ENCODE results near the gene BMPR1A.

Gene BMPR1A

GRCh38 chr10:86962136-86962980, 205.9 kb downstream of the BMPR1A start:
- no peak for TF ChIP-seq EZH2phosphoT487 (IDR thresholded peaks at IDR 0.05; ENCODE audit: borderline replicate concordance, low read length)
- TF ChIP-seq, protein P1, sequence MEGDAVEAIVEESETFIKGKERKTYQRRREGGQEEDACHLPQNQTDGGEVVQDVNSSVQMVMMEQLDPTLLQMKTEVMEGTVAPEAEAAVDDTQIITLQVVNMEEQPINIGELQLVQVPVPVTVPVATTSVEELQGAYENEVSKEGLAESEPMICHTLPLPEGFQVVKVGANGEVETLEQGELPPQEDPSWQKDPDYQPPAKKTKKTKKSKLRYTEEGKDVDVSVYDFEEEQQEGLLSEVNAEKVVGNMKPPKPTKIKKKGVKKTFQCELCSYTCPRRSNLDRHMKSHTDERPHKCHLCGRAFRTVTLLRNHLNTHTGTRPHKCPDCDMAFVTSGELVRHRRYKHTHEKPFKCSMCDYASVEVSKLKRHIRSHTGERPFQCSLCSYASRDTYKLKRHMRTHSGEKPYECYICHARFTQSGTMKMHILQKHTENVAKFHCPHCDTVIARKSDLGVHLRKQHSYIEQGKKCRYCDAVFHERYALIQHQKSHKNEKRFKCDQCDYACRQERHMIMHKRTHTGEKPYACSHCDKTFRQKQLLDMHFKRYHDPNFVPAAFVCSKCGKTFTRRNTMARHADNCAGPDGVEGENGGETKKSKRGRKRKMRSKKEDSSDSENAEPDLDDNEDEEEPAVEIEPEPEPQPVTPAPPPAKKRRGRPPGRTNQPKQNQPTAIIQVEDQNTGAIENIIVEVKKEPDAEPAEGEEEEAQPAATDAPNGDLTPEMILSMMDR (IDR thresholded peaks at IDR 0.05; ENCODE audit: low read depth, low read length, poor library complexity, severe bottlenecking) = no peak
- peaks cover 3% of the 10 kb centered on the region; the same call in 1 of the 2 replicates for H3K4me1 ChIP-seq (ENCODE audit: control insufficient read depth, low read length)
- H3K79me2 ChIP-seq (ENCODE audit: control insufficient read depth, low read length) = no peaks in the 10 kb centered on the region
- H3K9me3 ChIP-seq (ENCODE audit: control insufficient read depth, insufficient read depth, low read length) = no peaks in the 10 kb centered on the region
- no peak overlapping the region for H3K27ac ChIP-seq (ENCODE audit: low read depth, low read length)
- H4K20me1 ChIP-seq (ENCODE audit: control insufficient read depth, insufficient read depth, low read depth, low read length) = no peaks in the 10 kb centered on the region
- no peaks in the 10 kb centered on the region for H3K27me3 ChIP-seq (ENCODE audit: control insufficient read depth, low read length)
- H3K4me3 ChIP-seq (ENCODE audit: low read length) = no peak overlapping the region
- H3K4me2 ChIP-seq (ENCODE audit: low read length) = no peak overlapping the region
- H3K9me2 ChIP-seq (replicated peaks; ENCODE audit: control insufficient read depth, low read length) = no peaks in the 10 kb centered on the region
- no peaks in the 10 kb centered on the region for H3K36me3 ChIP-seq (ENCODE audit: control insufficient read depth, low read length)
- no peaks in the 10 kb centered on the region for H3F3A ChIP-seq (ENCODE audit: control insufficient read depth, insufficient read depth)

DNA sequence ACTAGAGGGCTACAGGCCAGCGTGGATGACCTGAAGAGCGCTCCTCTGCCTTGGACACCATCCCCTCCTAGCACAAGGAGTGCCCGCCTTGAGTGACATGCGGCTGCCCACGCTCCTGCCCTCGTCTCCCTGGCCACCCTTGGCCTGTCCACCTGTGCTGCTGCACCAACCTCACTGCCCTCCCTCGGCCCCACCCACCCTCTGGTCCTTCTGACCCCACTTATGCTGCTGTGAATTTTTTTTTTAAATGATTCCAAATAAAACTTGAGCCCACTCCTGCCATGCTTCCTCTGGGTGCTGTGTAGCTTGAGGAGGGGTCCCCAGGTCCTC, 206.5 kb downstream of the BMPR1A start:
- H3K79me2 ChIP-seq (ENCODE audit: control insufficient read depth, low read length) = no peaks in the 10 kb centered on the region
- H3K4me2 ChIP-seq (ENCODE audit: low read length) = no peak overlapping the region
- H3K9me2 ChIP-seq (replicated peaks; ENCODE audit: control insufficient read depth, low read length) = no peaks in the 10 kb centered on the region
- no peaks in the 10 kb centered on the region for H3K9me3 ChIP-seq (ENCODE audit: control insufficient read depth, insufficient read depth, low read length)
- H3K4me1 ChIP-seq (ENCODE audit: control insufficient read depth, low read length) = peaks cover 3% of the 10 kb centered on the region; the same call in 1 of the 2 replicates
- no peaks in the 10 kb centered on the region for H3K36me3 ChIP-seq (ENCODE audit: control insufficient read depth, low read length)
- TF ChIP-seq, protein P1 (IDR thresholded peaks at IDR 0.05; ENCODE audit: low read depth, low read length, poor library complexity, severe bottlenecking) = no peak
- no peak for TF ChIP-seq EZH2phosphoT487 (IDR thresholded peaks at IDR 0.05; ENCODE audit: borderline replicate concordance, low read length)
- H3F3A ChIP-seq (ENCODE audit: control insufficient read depth, insufficient read depth) = no peaks in the 10 kb centered on the region
- no peak overlapping the region for H3K4me3 ChIP-seq (ENCODE audit: low read length)
- H3K27me3 ChIP-seq (ENCODE audit: control insufficient read depth, low read length) = no peaks in the 10 kb centered on the region
- H4K20me1 ChIP-seq (ENCODE audit: control insufficient read depth, insufficient read depth, low read depth, low read length) = no peaks in the 10 kb centered on the region
- no peak overlapping the region for H3K27ac ChIP-seq (ENCODE audit: low read depth, low read length)

GRCh38 chr10:86963341-86963919, 207.0 kb downstream of the BMPR1A start:
- H4K20me1 ChIP-seq (ENCODE audit: control insufficient read depth, insufficient read depth, low read depth, low read length) = no peaks in the 10 kb centered on the region
- H3K9me3 ChIP-seq (ENCODE audit: control insufficient read depth, insufficient read depth, low read length) = no peaks in the 10 kb centered on the region
- H3K36me3 ChIP-seq (ENCODE audit: control insufficient read depth, low read length) = no peaks in the 10 kb centered on the region
- TF ChIP-seq, protein P1 (IDR thresholded peaks at IDR 0.05; ENCODE audit: low read depth, low read length, poor library complexity, severe bottlenecking) = no peak
- no peak for TF ChIP-seq EZH2phosphoT487 (IDR thresholded peaks at IDR 0.05; ENCODE audit: borderline replicate concordance, low read length)
- no peak overlapping the region for H3K4me2 ChIP-seq (ENCODE audit: low read length)
- H3K27me3 ChIP-seq (ENCODE audit: control insufficient read depth, low read length) = no peaks in the 10 kb centered on the region
- H3K79me2 ChIP-seq (ENCODE audit: control insufficient read depth, low read length) = no peaks in the 10 kb centered on the region
- H3K4me1 ChIP-seq (ENCODE audit: control insufficient read depth, low read length) = peaks cover 3% of the 10 kb centered on the region; the same call in 1 of the 2 replicates
- no peak overlapping the region for H3K4me3 ChIP-seq (ENCODE audit: low read length)
- H3K9me2 ChIP-seq (replicated peaks; ENCODE audit: control insufficient read depth, low read length) = no peaks in the 10 kb centered on the region
- no peak overlapping the region for H3K27ac ChIP-seq (ENCODE audit: low read depth, low read length)
- H3F3A ChIP-seq (ENCODE audit: control insufficient read depth, insufficient read depth) = no peaks in the 10 kb centered on the region

All from DOHH2 (cell line).